K562 (cell line): ENCODE results near the gene HMCN1. TPM values are rescaled to one million over a fixed set of nuclear protein-coding genes. Genes with fewer than 3 reads are reported as not detected.

Experiments used
- ATF1 ChIP-seq, 2 experiments: fragments of 450-650 bp in 1 of 2; IDR thresholded peaks; 2 replicates each; pipeline ENCODE4 v1.6.1; 2016; ENCODE audit warnings: missing compliant biosample characterization in 1 of 2, missing genetic modification characterization in 1 of 2
- CBFA2T3 ChIP-seq: fragments of 450-650 bp; IDR thresholded peaks from 2 replicates; pipeline ENCODE4 v1.6.1; 2017
- CBX3 ChIP-seq, 2 experiments: IDR thresholded peaks; 1 replicate in 1 of 2; 2 replicates in 1 of 2; pipeline ENCODE4 v1.6.1; 2012; ENCODE audit warnings: inconsistent platforms in 2 of 2, low read length in 2 of 2, borderline replicate concordance in 1 of 2, control low read depth in 1 of 2
- CEBPB ChIP-seq: fragments of 450-650 bp; IDR thresholded peaks from 2 replicates; pipeline ENCODE4 v1.6.1; 2016; ENCODE audit warnings: missing genetic modification characterization, missing compliant biosample characterization
- CEBPG ChIP-seq, 3 experiments: fragments of 200-800 bp in 1 of 3; sonication (Bioruptor generic) in 1 of 3; sonication (generic) in 1 of 3; formaldehyde crosslinking in 1 of 3; IDR thresholded peaks in 2 of 3; conservative IDR thresholded peaks in 1 of 3; 2 replicates each; pipeline versions ENCODE4 v1.6.1 to v1.8.0; 2016 to 2022; ENCODE audit warnings: missing compliant biosample characterization in 2 of 3, missing genetic modification characterization in 2 of 3, mild to moderate bottlenecking in 1 of 3, missing genetic modification reagents in 1 of 3
- CHD4 ChIP-seq: fragments of 200-600 bp; sonication (generic); IDR thresholded peaks from 3 replicates; pipeline ENCODE4 v1.6.1; 2012; ENCODE audit warnings: low read depth, mild to moderate bottlenecking, mixed read lengths, low read length, inconsistent platforms; ENCODE audit not compliant: insufficient read depth, insufficient replicate concordance, poor library complexity, severe bottlenecking
- DPF2 ChIP-seq: fragments of 450-650 bp; IDR thresholded peaks from 2 replicates; pipeline ENCODE4 v1.6.1; 2016
- EP400 ChIP-seq: fragments of 450-650 bp; IDR thresholded peaks from 2 replicates; pipeline ENCODE4 v1.6.1; 2017; ENCODE audit warnings: antibody characterized with exemption, mild to moderate bottlenecking, moderate library complexity
- FOXA1 ChIP-seq: fragments of 450-650 bp; IDR thresholded peaks from 2 replicates; pipeline ENCODE4 v1.6.1; 2016; ENCODE audit warnings: mild to moderate bottlenecking, borderline replicate concordance
- FOXA3 ChIP-seq, 2 experiments: fragments of 450-650 bp in 1 of 2; sonication (generic) in 1 of 2; formaldehyde crosslinking; IDR thresholded peaks in 1 of 2; conservative IDR thresholded peaks in 1 of 2; 2 replicates each; pipeline versions ENCODE4 v1.4.0 to v1.8.0; 2020 to 2022; ENCODE audit warnings: mild to moderate bottlenecking in 2 of 2, missing genetic modification reagents in 1 of 2
- FUS ChIP-seq: fragments of 200-400 bp; formaldehyde crosslinking; optimal IDR thresholded peaks from 2 replicates; pipeline ENCODE3; 2017; ENCODE audit warnings: low read depth, low read length
- KLF16 ChIP-seq: IDR thresholded peaks from 2 replicates; pipeline ENCODE4 v1.6.1; 2016; ENCODE audit warnings: antibody characterized with exemption
- MAFK ChIP-seq: IDR thresholded peaks from 2 replicates; pipeline ENCODE4 v1.6.1; 2011; ENCODE audit warnings: low read length, improper control_type of control experiment
- MITF ChIP-seq: IDR thresholded peaks from 2 replicates; pipeline ENCODE4 v1.6.1; 2014; ENCODE audit warnings: antibody characterized with exemption
- NCOA2 ChIP-seq, 2 experiments: fragments of 450-650 bp; IDR thresholded peaks; 2 replicates each; pipeline ENCODE4 v1.6.1; 2018; ENCODE audit warnings: mild to moderate bottlenecking in 2 of 2, moderate library complexity in 1 of 2; ENCODE audit not compliant: partially characterized antibody in 2 of 2
- NRF1 ChIP-seq, 2 experiments: fragments of 450-650 bp; IDR thresholded peaks in 1 of 2; conservative IDR thresholded peaks in 1 of 2; 2 replicates each; pipeline ENCODE4 v1.6.1; 2014; ENCODE audit warnings: mild to moderate bottlenecking in 2 of 2
- PHB2 ChIP-seq: fragments of 450-650 bp; IDR thresholded peaks from 2 replicates; pipeline ENCODE4 v1.6.1; 2017; ENCODE audit warnings: low read depth
- POLR3A ChIP-seq: IDR thresholded peaks from 2 replicates; pipeline ENCODE4 v1.6.1; 2011; ENCODE audit warnings: borderline replicate concordance, mild to moderate bottlenecking, moderate library complexity; ENCODE audit not compliant: insufficient read length, insufficient read depth; ENCODE audit errors: extremely low read depth
- SMARCA5 ChIP-seq: fragments of 450-650 bp; IDR thresholded peaks from 2 replicates; pipeline ENCODE4 v1.6.1; 2016
- SMARCC2 ChIP-seq: fragments of 450-650 bp; IDR thresholded peaks from 2 replicates; pipeline ENCODE4 v1.6.1; 2017; ENCODE audit warnings: antibody characterized with exemption, moderate library complexity, mild to moderate bottlenecking, low read depth
- TAL1 ChIP-seq: fragments of 450-650 bp; IDR thresholded peaks from 2 replicates; pipeline ENCODE4 v1.6.1; 2016; ENCODE audit warnings: mild to moderate bottlenecking
- TBP ChIP-seq: optimal IDR thresholded peaks from 2 replicates; pipeline ENCODE3; 2011; ENCODE audit warnings: low read depth, low read length, improper control_type of control experiment
- TCF3 ChIP-seq: sonication (generic); formaldehyde crosslinking; IDR thresholded peaks from 2 replicates; pipeline ENCODE4 v1.4.0; 2020; ENCODE audit warnings: mild to moderate bottlenecking, missing genetic modification reagents
- TEAD2 ChIP-seq: fragments of 450-650 bp; IDR thresholded peaks from 2 replicates; pipeline ENCODE4 v1.6.1; 2016; ENCODE audit warnings: missing genetic modification characterization, control low read depth, missing compliant biosample characterization
- TRIM24 ChIP-seq, 2 experiments: fragments of 450-650 bp; IDR thresholded peaks; 2 replicates each; pipeline ENCODE4 v1.6.1; 2016
- TRIM25 ChIP-seq: fragments of 450-650 bp; IDR thresholded peaks from 2 replicates; pipeline ENCODE4 v1.7.0; 2016; ENCODE audit warnings: borderline replicate concordance
- ZBTB9 ChIP-seq: fragments of 450-650 bp; formaldehyde crosslinking; IDR thresholded peaks from 2 replicates; pipeline ENCODE4 v1.4.0; 2020; ENCODE audit warnings: mild to moderate bottlenecking, moderate library complexity
- polyA plus RNA-seq, 8 experiments: library from polyadenylated mRNA; depleted of rRNA in 4 of 8; stranded (reverse) in 5 of 8; unstranded in 3 of 8; fragments of >200 nt; fragmentation: Nextera tagmentation in 2 of 8; fragmentation: Illumina TruSeq in 1 of 8; extraction: Ambion mirVana in 2 of 8; extraction: Trizol in 1 of 8; gene quantifications; 2 replicates each; pipeline versions ENCODE4 v1.2.1 to v1.2.3, GENCODE V29; 2011 to 2014; ENCODE audit warnings: inconsistent platforms in 1 of 8, missing spikeins in 1 of 8
- total RNA-seq, 7 experiments: library from RNA; depleted of rRNA in 6 of 7; stranded (reverse); fragments of >200 nt in 6 of 7; fragmentation: Illumina TruSeq in 2 of 7; extraction: Trizol in 2 of 7; gene quantifications; 2 replicates each; pipeline versions ENCODE4 v1.2.1 to v1.2.3, GENCODE V29; 2011 to 2021; ENCODE audit warnings: low replicate concordance in 1 of 7

HMCN1 gene
- total and polyA plus RNA-seq, 9 of the 15 experiments (the other 6 are each of a cell fraction or from before 2014, with no cell fraction given): 0.07 to 0.36 (median 0.21) TPM

GRCh38 chr1:186112280-186112679, 378.1 kb downstream of the HMCN1 start (continued):
- TF ChIP-seq MITF: peak; percentile 80; the same call in 1 of the 2 replicates
- TF ChIP-seq CEBPB (tag): peak; percentile 55; the same call in 1 of the 2 replicates
- TF ChIP-seq ZBTB9 (CRISPR knock-in tag): peak; percentile 20; the same call in 1 of the 2 replicates
- TF ChIP-seq PHB2: peak; percentile 84
- peak; percentile 99 for TF ChIP-seq DPF2
- no peak for TF ChIP-seq ATF1 (CRISPR knock-in tag; IDR thresholded peaks at IDR 0.05)
- peak; percentile 60 for TF ChIP-seq ATF1 (tag; IDR thresholded peaks at IDR 0.05)
- peak; percentile 98 for TF ChIP-seq FOXA1
- TF ChIP-seq TRIM24 (IDR thresholded peaks at IDR 0.05): peak; percentile 94 to 97
- peak; percentile 39 for TF ChIP-seq TBP
- no peak for TF ChIP-seq SMARCA5
- no peak for TF ChIP-seq TEAD2 (tag)
- 0 out of 4 replicates have a peak, but pooled peaks have one; percentile 20 to 28 for TF ChIP-seq NRF1 (conservative IDR thresholded peaks at IDR 0.05 in 1 of 2, IDR thresholded peaks at IDR 0.05 in 1 of 2)
- peak; percentile 98 for TF ChIP-seq TAL1
- no peak for TF ChIP-seq POLR3A
- peak; percentile 99 for TF ChIP-seq CBFA2T3
- TF ChIP-seq NCOA2 (IDR thresholded peaks at IDR 0.05; ENCODE audit: partially characterized antibody in 2 of 2): peak; percentile 73 to 77
- peak; percentile 98 for TF ChIP-seq SMARCC2
- TF ChIP-seq FUS: no peak
- peak; percentile 95 to 99 for TF ChIP-seq FOXA3 (CRISPR knock-in tag; conservative IDR thresholded peaks at IDR 0.05 in 1 of 2, IDR thresholded peaks at IDR 0.05 in 1 of 2)
- peak; percentile 94 for TF ChIP-seq KLF16
- no peak for TF ChIP-seq TRIM25
- peak; percentile 99 for TF ChIP-seq TCF3
- peak in 1 of 2 experiments; percentile 82; a peak in 1 of 3 replicates for TF ChIP-seq CBX3 (IDR thresholded peaks at IDR 0.05; ENCODE audit: borderline replicate concordance in 1 of 2, low read length in 2 of 2)
- 0 out of 2 replicates have a peak, but pooled peaks have one; percentile 17 for TF ChIP-seq CEBPG (CRISPR knock-in tag; IDR thresholded peaks at IDR 0.05)
- peak in 1 of 2 experiments; percentile 61; a peak in 1 of 4 replicates for TF ChIP-seq CEBPG (tag; conservative IDR thresholded peaks at IDR 0.05 in 1 of 2, IDR thresholded peaks at IDR 0.05 in 1 of 2)
- peak; percentile 17; the same call in 1 of the 2 replicates for TF ChIP-seq MAFK
- TF ChIP-seq CHD4: no peak
- peak; percentile 62 for TF ChIP-seq EP400
